Spleen (tissue), 11 donors: ENCODE data around the gene PADI6. TPM values are rescaled to one million over a fixed set of nuclear protein-coding genes. Genes with fewer than 3 reads are reported as not detected.

ENCODE experiments used
- DNase-seq: peaks from one replicate; pipeline ENCODE4 v3.0.0-alpha.2; 2020
- H3K27ac ChIP-seq, 8 donors: fragments of 200-600 bp; sonication (generic) in 7 of 8; 1 replicate in 4 of 8; 2 replicates in 4 of 8; pipeline versions ENCODE4 v1.5.0 to v1.8.0; 2016 to 2021; ENCODE audit warnings: inconsistent platforms in 4 of 8, mild to moderate bottlenecking in 4 of 8, moderate library complexity in 1 of 8
- H3K27me3 ChIP-seq, 7 donors: fragments of 200-600 bp; sonication (generic) in 6 of 7; replicated peaks in 1 of 7; 1 replicate in 4 of 7; 2 replicates in 3 of 7; pipeline versions ENCODE4 v1.5.0 to v1.8.0; 2016 to 2021; ENCODE audit warnings: inconsistent platforms in 3 of 7, mild to moderate bottlenecking in 1 of 7
- H3K36me3 ChIP-seq, 6 donors: fragments of 200-600 bp; sonication (generic) in 5 of 6; 1 replicate in 4 of 6; 2 replicates in 2 of 6; pipeline versions ENCODE4 v1.5.0 to v1.8.0; 2016 to 2021; ENCODE audit warnings: inconsistent platforms in 2 of 6
- H3K4me1 ChIP-seq, 6 donors: fragments of 200-600 bp; sonication (generic) in 5 of 6; 1 replicate in 3 of 6; 2 replicates in 3 of 6; pipeline versions ENCODE4 v1.5.0 to v1.8.0; 2016 to 2021; ENCODE audit warnings: inconsistent platforms in 3 of 6
- H3K4me3 ChIP-seq, 8 donors: fragments of 200-600 bp; sonication (generic) in 7 of 8; 1 replicate in 4 of 8; 2 replicates in 4 of 8; pipeline versions ENCODE4 v1.5.0 to v1.8.0; 2016 to 2021; ENCODE audit warnings: inconsistent platforms in 4 of 8, mild to moderate bottlenecking in 4 of 8, moderate library complexity in 2 of 8
- H3K9me3 ChIP-seq, 8 donors: fragments of 200-600 bp; sonication (generic) in 7 of 8; 1 replicate in 4 of 8; 2 replicates in 4 of 8; pipeline versions ENCODE4 v1.5.0 to v1.8.0; 2016 to 2021; ENCODE audit warnings: inconsistent platforms in 4 of 8
- CTCF ChIP-seq, 11 experiments: fragments of 200-600 bp in 7 of 11; fragments of 450-650 bp in 4 of 11; sonication (generic) in 4 of 11; IDR thresholded peaks in 8 of 11; conservative IDR thresholded peaks in 3 of 11; 1 replicate in 7 of 11; 2 replicates in 4 of 11; pipeline versions ENCODE4 v1.4.0 to v1.8.0; 2016 to 2021; ENCODE audit warnings: antibody characterized with exemption in 11 of 11, inconsistent platforms in 4 of 11, mild to moderate bottlenecking in 1 of 11
- POLR2A ChIP-seq, 3 donors: fragments of 450-650 bp; IDR thresholded peaks; one replicate each; pipeline ENCODE4 v1.5.1; 2017; ENCODE audit warnings: antibody characterized with exemption in 3 of 3, mild to moderate bottlenecking in 1 of 3
- POLR2AphosphoS5 ChIP-seq, 3 donors: sonication (generic); formaldehyde crosslinking; IDR thresholded peaks; one replicate each; pipeline ENCODE4 v1.5.1; 2017; ENCODE audit warnings: antibody characterized with exemption in 3 of 3
- WGBS, 5 donors: extraction: QIAGEN DNeasy Blood & Tissue Kit in 3 of 5; methylation state at CpG; one replicate each; pipeline versions ENCODE4 v1.1.5 to v1.1.7; 2013 to 2018; 5-methylcytosine and 5-hydroxymethylcytosine counted together
- intact Hi-C: fragments of 100-400 bp; cut with DNase I; formaldehyde crosslinking; loops from one replicate; pipeline ENCODE4 v1.15.0; 2023; ENCODE audit warnings: low total_unique reads
- polyA plus RNA-seq, 3 donors: library from polyadenylated mRNA; stranded (reverse); fragments of 200-250 nt; gene quantifications; one replicate each; pipeline ENCODE4 v1.2.1, GENCODE V29; 2013
- total RNA-seq, 7 donors: library from RNA; depleted of rRNA in 3 of 7; stranded (reverse); fragments of >200 nt in 3 of 7; fragmentation: NEBNext Ultra II Directional in 4 of 7; extraction: Animal tissue kit (Norgen Biotek cat#: 25700) in 4 of 7; gene quantifications; one replicate each; pipeline versions ENCODE4 v1.1.0 to v1.2.1, GENCODE V29; 2016 to 2021
- donor health status: healthy with polysubstance abuse.
- donor health status: DM: no; HTN: no; CAD: no; lungs with moderate emphysema.
- donor health status: DM: no; HTN: no; CAD: no.
- donor health status: Bipolar disorder and iron deficiency.
- donor health status: healthy.
- donor health status: DM: no; HTN: no; CAD: no.
- donor health status: DM: yes; HTN: yes; CAD: no.

The PADI6 gene
- total and polyA plus RNA-seq, 10 donors = 0.14 TPM; not detected in 9

DNA sequence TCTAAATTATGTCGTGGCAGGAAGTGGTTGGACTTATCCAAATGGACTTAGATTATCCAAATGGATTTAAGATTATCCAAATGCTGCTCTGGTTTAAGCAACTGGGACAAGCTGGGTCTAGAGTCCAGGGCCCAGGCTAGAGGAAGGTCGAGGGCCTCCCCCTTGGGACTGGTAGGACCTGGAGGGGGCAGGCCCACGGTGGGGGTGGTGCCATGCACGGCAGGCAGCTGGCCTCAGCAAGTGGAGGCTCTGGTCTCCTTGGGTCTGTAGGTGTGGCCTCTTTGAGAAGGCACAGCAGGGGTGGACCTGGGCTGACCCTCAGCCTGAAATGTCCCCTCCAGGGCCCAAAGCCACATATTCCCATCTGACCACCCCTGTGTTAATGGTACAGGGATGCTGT is 29.8 kb downstream of the PADI6 start:
- TF ChIP-seq POLR2A (IDR thresholded peaks at IDR 0.05) (no peak), POLR2AphosphoS5 (IDR thresholded peaks at IDR 0.05) (no peak), CTCF (IDR thresholded peaks at IDR 0.05 in 8 of 11, conservative IDR thresholded peaks at IDR 0.05 in 3 of 11) (no peak)
- H3K4me3 ChIP-seq = no peak overlapping the region
- WGBS, 5 donors = 53 to 76% (median 60%) methylated on average over 3 to 4 of the region's 4 CpGs
- no peak overlapping the region for H3K27ac ChIP-seq
- no peaks in the 10 kb centered on the region for H3K4me1 ChIP-seq
- DNase-seq = no peak
- H3K36me3 ChIP-seq = peaks cover 0 to 6% (median 1%) of the 10 kb centered on the region in 6 donors
- intact Hi-C loops = no loop called here
- no peaks in the 10 kb centered on the region for H3K27me3 ChIP-seq
- H3K9me3 ChIP-seq = no peaks in the 10 kb centered on the region

- WGBS, 5 donors = 63 to 70% (median 65%) methylated on average over 3 of the region's 3 CpGs
- intact Hi-C loops = no loop called here
- H3K9me3 ChIP-seq = no peaks in the 10 kb centered on the region
- H3K27ac ChIP-seq = no peak overlapping the region
- no peak overlapping the region for H3K4me3 ChIP-seq
- no peaks in the 10 kb centered on the region for H3K27me3 ChIP-seq
- no peak for DNase-seq
- H3K4me1 ChIP-seq = no peaks in the 10 kb centered on the region
- no peak for TF ChIP-seq CTCF (IDR thresholded peaks at IDR 0.05 in 8 of 11, conservative IDR thresholded peaks at IDR 0.05 in 3 of 11)
- TF ChIP-seq POLR2A (IDR thresholded peaks at IDR 0.05) = no peak
- no peak for TF ChIP-seq POLR2AphosphoS5 (IDR thresholded peaks at IDR 0.05)
- H3K36me3 ChIP-seq = peaks cover 0 to 19% (median 13%) of the 10 kb centered on the region in 6 donors
Observed at GRCh38 chr1:17403081-17403480, 31.1 kb downstream of the PADI6 start.

GRCh38 chr1:17404034-17404684 is 32.2 kb downstream of the PADI6 start:
- TF ChIP-seq POLR2AphosphoS5 (IDR thresholded peaks at IDR 0.05) = no peak
- TF ChIP-seq POLR2A (IDR thresholded peaks at IDR 0.05) = no peak
- TF ChIP-seq CTCF (IDR thresholded peaks at IDR 0.05 in 8 of 11, conservative IDR thresholded peaks at IDR 0.05 in 3 of 11) = no peak
- H3K36me3 ChIP-seq = peaks cover 0 to 30% (median 23%) of the 10 kb centered on the region in 6 donors
- no peak overlapping the region for H3K27ac ChIP-seq
- no peaks in the 10 kb centered on the region for H3K27me3 ChIP-seq
- WGBS, 5 donors = 64 to 75% (median 72%) methylated on average over 15 of the region's 15 CpGs
- no peak for DNase-seq
- no peaks in the 10 kb centered on the region for H3K9me3 ChIP-seq
- H3K4me3 ChIP-seq = no peak overlapping the region
- intact Hi-C loops = no loop called here
- no peaks in the 10 kb centered on the region for H3K4me1 ChIP-seq

- H3K27me3 ChIP-seq = no peaks in the 10 kb centered on the region
- no peaks in the 10 kb centered on the region for H3K4me1 ChIP-seq
- peaks cover 0 to 36% (median 30%) of the 10 kb centered on the region in 6 donors for H3K36me3 ChIP-seq
- WGBS, 5 donors = 63 to 86% (median 71%) methylated on average over 6 of the region's 6 CpGs
- DNase-seq = no peak
- no peak for TF ChIP-seq POLR2AphosphoS5 (IDR thresholded peaks at IDR 0.05)
- no peak for TF ChIP-seq CTCF (IDR thresholded peaks at IDR 0.05 in 8 of 11, conservative IDR thresholded peaks at IDR 0.05 in 3 of 11)
- TF ChIP-seq POLR2A (IDR thresholded peaks at IDR 0.05) = no peak
- no peaks in the 10 kb centered on the region for H3K9me3 ChIP-seq
- H3K4me3 ChIP-seq = no peak overlapping the region
- no peak overlapping the region for H3K27ac ChIP-seq
- intact Hi-C loops = no loop called here
Observed at GRCh38 chr1:17404820-17405219, 32.8 kb downstream of the PADI6 start.
